Right hindlimb (tissue), 1 donor: ENCODE measurements around the gene IPO8.

ENCODE experiments used
- DNase-seq: peaks from one replicate; pipeline ENCODE4 v3.0.0-alpha.2; 2018

Gene IPO8

GRCh38 chr12:30695199-30696102 is at the start of gene IPO8:
Gene IPO8 (minus strand): TSS chr12:30695869. CDS start chr12:30695647, 222 bp downstream.
- peak; percentile 96 for DNase-seq

GRCh38 chr12:30744321-30744720 is 48.7 kb upstream of the IPO8 start:
- no peak for DNase-seq

- DNase-seq: no peak
These were observed 44.6 kb upstream of the IPO8 start for GRCh38 chr12:30740274-30740673.

GRCh38 chr12:30739020-30739419 is 43.4 kb upstream of the IPO8 start:
- no peak for DNase-seq

GRCh38 chr12:30732954-30733637 is 37.4 kb upstream of the IPO8 start:
- no peak for DNase-seq

GRCh38 chr12:30730011-30730410 is 34.3 kb upstream of the IPO8 start:
- no peak for DNase-seq

GRCh38 chr12:30729547-30729946 is 33.9 kb upstream of the IPO8 start:
- no peak for DNase-seq

GRCh38 chr12:30726647-30727046 is 31.0 kb upstream of the IPO8 start:
- no peak for DNase-seq

DNA sequence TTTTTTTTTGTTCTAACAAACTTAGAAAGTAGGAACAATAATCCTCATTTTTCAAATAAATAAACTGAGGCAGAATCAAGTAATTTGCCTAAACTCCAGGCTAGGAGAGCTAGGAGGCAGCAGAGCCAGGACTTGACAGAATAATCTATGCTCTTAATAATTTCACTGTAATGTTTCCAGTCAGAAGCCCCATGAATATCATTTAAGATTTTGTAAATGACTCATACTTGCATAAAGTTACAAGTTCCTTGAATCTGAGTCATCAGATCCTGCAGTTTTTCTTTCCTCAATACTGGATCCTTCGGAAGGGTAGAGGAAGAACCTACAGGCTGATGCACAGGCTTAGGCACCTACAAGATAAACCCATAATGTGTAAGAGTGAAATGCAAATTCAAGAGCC is 30.1 kb upstream of the IPO8 start:
- DNase-seq: no peak

DNA sequence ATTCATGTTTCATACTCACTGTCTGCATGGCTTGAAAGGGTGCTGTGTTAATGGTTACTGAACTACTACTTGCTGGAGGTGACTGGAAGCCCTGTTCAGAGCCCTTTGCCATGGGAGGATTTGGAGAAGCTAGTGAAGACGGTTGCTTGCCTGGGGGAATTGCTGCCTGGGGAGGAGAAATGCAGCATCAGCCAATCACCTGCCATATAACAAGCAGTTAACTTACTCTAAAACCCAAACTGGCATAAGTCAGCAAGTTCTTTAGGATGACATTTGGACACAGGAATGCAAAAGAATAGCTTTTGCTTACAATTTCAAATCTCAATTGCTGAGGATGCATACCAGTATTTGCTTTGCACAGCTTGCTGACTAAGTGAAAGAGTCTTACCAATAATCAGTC is 23.4 kb upstream of the IPO8 start:
- no peak for DNase-seq

DNA sequence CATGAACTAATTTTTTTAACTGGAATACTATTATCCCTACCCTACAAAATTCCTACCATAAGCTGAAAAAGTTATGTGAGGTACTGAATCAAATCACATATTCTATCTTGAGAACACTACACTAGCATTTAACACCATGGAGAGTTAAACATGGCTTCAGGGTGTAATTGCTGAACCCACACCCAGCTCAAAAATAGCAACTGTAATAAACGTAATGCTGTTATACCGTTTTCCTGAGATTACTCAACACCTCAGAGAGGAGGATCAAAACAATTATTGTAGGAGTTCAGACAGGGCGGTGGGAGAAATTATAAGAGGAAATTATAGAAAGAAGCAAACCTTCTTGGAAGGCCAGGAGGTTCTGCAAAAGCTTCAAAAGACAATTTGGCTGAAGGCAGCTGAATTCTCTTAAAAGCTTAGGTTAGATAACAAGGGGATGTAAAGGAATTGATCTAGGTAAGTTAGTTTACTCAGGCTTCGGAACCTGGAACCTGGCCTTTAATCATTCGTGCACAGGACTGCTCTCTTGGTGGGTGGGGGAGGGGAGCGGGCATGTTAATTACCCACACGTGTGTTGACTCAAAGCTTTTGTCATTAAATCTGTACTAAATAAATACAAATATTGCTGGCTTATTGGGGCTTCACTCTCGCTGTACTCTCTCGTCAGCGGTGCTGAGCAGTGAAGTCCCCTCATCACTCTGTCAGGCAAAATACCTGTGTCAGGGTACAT is 12.1 kb upstream of the IPO8 start:
- no peak for DNase-seq

DNA sequence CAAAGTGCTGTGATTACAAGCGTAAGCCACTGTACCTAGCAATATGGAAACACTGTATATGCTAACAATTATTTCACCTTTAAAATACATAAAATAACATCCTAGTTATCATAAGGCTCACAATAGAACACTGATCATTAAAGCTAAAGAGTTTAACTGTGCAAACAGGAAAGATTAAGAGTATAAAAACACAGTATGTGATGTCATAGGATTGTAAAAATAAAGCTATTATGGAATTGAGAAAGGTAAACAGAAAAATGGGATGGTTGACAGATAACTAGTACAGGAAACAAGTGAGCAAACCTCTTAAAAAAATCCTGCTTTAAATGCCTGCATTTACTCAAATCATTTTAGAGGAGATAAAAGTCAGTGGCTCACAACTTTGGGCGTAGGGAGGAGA is 10.8 kb upstream of the IPO8 start:
- DNase-seq: no peak

DNA sequence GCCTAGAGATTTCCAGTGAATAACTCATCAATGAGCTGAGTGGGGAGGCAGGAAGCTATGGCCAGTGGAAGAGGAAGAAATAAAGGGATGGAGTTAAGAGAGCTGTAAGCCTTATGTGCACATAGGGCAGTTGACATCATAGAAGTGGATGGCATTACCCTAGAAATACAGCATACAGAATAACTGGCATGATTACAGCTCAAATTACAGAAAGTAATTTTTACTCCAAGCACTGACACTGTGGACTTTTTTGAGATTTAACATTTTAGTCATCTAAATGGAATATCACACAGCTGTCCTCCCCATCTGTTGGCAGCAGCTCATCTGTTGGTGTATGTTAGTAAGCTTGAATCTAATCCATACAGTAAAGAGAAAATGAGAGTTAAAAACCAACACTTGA is 5.4 kb upstream of the IPO8 start:
- no peak for DNase-seq

- no peak for DNase-seq
These were observed 4.7 kb upstream of the IPO8 start for GRCh38 chr12:30700216-30700900.

GRCh38 chr12:30698346-30698745 is 2.7 kb upstream of the IPO8 start:
- DNase-seq: no peak

DNA sequence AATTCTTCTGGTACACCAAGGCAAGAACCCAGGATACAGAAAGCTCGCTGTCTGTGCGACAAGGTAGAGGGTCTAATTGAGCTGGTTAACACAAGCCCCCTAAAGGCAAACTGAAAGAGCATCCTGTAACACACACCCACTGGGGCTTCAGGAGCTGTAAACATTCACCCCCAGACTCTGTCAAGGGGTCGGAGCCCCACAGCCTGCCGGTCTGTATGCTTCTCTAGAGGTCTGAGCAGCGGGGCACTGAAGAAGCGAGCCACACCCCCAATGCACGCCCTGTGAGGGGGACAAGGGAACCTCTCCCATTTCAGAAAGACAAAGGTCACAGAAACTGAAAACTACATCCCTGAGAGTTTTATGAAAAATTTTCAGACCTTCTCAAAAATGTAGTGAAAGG is 1.3 kb upstream of the IPO8 start:
- DNase-seq: no peak

GRCh38 chr12:30696486-30696885 is 817 bp upstream of the IPO8 start:
- DNase-seq: no peak

DNA sequence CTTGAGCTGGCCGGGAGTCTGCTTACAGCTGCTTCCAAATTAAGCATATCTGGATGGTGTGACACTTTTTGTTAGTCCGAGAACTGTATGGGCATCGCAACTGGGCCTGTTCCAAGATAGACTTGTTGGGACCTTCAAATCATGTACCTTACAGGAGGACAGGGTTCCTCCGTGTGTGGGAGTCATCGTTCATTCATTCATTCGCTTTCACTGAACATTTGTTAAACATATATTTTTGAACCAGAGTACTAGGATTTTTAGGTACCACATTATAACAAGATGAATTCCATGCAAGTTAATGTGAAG is 387 bp upstream of the IPO8 start:
- no peak for DNase-seq

GRCh38 chr12:30694412-30695198 is 1.1 kb downstream of the IPO8 start:
- DNase-seq: peak; percentile 48

GRCh38 chr12:30692470-30692869 is 3.2 kb downstream of the IPO8 start:
- DNase-seq: no peak

- no peak for DNase-seq
These were observed 4.4 kb downstream of the IPO8 start for GRCh38 chr12:30691122-30691879.
